ENCODE data around the gene SIK3.

SIK3 gene

DNA sequence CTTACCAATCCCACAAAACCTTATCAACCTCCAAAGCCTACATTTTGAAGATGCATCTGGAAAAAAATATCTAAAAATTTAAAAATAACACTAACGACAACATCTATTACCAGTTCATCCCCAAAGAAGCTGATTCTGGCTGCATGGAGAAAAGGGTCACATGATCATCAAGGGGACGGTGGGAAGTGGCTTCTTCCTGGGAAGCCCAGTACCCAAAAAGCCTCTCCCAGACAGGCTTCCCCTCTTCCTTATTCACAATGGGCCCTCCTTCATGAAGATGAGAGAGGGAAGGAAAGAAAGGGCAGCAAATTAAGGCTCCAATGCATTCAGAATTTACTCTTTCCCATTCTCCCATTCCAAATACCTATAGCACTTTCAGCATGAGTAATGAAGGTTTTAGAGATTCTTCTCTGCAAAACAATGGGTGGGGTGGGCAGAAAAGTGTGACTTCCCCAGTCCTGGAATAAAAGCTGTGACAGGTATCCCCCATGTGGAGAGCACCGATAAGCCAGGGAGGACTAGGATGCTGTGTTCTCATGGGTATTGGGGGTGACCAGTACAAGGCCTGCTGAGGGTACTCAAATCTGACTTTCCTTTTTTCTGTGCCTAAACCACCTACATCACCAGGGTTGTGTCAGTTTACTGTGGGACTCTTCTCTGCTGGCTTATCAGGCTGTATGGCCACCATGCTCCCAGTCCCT lies 88.2 kb downstream of the SIK3 start:
- no peak for DNase-seq (ENCODE audit: low spot score)
- TF ChIP-seq, protein P1, sequence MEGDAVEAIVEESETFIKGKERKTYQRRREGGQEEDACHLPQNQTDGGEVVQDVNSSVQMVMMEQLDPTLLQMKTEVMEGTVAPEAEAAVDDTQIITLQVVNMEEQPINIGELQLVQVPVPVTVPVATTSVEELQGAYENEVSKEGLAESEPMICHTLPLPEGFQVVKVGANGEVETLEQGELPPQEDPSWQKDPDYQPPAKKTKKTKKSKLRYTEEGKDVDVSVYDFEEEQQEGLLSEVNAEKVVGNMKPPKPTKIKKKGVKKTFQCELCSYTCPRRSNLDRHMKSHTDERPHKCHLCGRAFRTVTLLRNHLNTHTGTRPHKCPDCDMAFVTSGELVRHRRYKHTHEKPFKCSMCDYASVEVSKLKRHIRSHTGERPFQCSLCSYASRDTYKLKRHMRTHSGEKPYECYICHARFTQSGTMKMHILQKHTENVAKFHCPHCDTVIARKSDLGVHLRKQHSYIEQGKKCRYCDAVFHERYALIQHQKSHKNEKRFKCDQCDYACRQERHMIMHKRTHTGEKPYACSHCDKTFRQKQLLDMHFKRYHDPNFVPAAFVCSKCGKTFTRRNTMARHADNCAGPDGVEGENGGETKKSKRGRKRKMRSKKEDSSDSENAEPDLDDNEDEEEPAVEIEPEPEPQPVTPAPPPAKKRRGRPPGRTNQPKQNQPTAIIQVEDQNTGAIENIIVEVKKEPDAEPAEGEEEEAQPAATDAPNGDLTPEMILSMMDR (IDR thresholded peaks at IDR 0.05; ENCODE audit: extremely low read depth, missing control alignments) = no peak

DNA sequence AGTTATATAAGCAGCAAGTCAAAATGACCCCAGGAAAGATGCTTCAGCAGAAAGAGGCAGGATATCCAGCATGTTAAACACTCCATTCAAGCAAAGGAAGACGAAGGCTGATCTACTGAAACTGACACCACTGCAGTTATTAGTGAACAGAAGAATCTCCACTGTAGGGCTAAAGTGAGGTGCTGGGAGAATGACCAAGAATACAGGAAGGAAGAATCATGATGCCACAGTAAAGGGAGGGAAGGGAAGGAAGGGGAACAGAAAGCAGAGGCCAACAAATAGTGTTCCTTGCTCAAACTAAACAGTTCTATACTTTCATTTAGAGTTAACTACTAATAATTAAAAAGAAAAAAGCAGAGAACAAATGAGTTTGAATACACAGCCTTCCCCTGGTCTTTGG lies 92.5 kb downstream of the SIK3 start:
- DNase-seq (ENCODE audit: low spot score) = no peak

GRCh38 chr11:117002639-117003299 lies 95.5 kb downstream of the SIK3 start:
- TF ChIP-seq, protein P1 (IDR thresholded peaks at IDR 0.05; ENCODE audit: extremely low read depth, missing control alignments) = no peak

More for the DNA sequence above, 92.5 kb downstream of the SIK3 start:
- TF ChIP-seq, protein P1 (IDR thresholded peaks at IDR 0.05; ENCODE audit: extremely low read depth, missing control alignments) = no peak

DNA sequence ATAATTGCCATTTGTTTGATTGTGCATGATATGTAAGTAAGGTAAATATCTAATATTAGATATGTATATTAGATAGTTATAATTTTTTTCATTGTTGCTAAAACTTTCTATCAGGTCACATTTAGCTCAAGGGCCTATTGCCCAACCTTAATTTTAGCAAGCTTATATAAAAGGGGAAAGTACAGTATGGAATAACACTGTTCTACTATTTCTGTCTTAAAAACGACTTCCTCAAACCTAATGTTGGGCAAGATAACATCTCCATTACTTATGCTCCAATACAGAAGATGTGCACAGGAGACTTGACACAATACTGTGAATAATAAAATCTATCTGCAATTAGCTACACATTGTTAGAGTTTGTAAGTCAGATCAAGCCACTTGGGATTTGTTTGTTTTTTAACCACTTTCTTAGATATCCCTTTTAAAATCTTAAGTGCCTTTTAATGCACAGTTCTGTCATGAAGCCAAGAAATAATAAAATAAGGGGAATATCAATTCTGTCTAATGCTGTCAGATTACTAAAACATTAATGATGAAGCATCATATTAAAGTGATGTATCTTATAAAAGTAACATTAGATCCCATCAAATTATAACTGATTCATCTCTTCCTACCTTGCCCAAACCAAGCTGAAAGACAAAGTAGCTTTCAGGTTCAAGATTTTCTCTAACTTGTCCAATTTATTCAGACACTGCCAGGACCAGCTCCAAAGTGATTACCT lies 98.1 kb downstream of the SIK3 start:
- TF ChIP-seq, protein P1 (IDR thresholded peaks at IDR 0.05; ENCODE audit: extremely low read depth, missing control alignments) = no peak
- DNase-seq (ENCODE audit: low spot score) = no peak

More at GRCh38 chr11:117002639-117003299, 95.5 kb downstream of the SIK3 start:
- no peak for DNase-seq (ENCODE audit: low spot score)

GRCh38 chr11:116997071-116997470 lies 101.2 kb downstream of the SIK3 start:
- DNase-seq (ENCODE audit: low spot score) = no peak
- TF ChIP-seq, protein P1 (IDR thresholded peaks at IDR 0.05; ENCODE audit: extremely low read depth, missing control alignments) = no peak

GRCh38 chr11:116994195-116994594 lies 104.0 kb downstream of the SIK3 start:
- no peak for DNase-seq (ENCODE audit: low spot score)
- TF ChIP-seq, protein P1 (IDR thresholded peaks at IDR 0.05; ENCODE audit: extremely low read depth, missing control alignments) = no peak

GRCh38 chr11:116993599-116993998 lies 104.6 kb downstream of the SIK3 start:
- TF ChIP-seq, protein P1 (IDR thresholded peaks at IDR 0.05; ENCODE audit: extremely low read depth, missing control alignments) = no peak
- DNase-seq (ENCODE audit: low spot score) = no peak

All from GM20000 (cell line).